HG03064 (cell line): ENCODE results near the gene PLEKHG2.
A peak's percentile ranks its signal among the peaks of the same experiment; 100 is the strongest.

Experiments
- ATAC-seq: cut with Tn5 transposase; IDR thresholded peaks from one replicate; pipeline ENCODE4 v1.9.1; 2021; ENCODE audit warnings: low read depth; ENCODE audit not compliant: unreplicated experiment

Gene PLEKHG2

GRCh38 chr19:39417463-39418181 is 5.2 kb downstream of the PLEKHG2 start:
- ATAC-seq = no peak

GRCh38 chr19:39419003-39419402 is 6.5 kb downstream of the PLEKHG2 start:
- no peak for ATAC-seq

- no peak for ATAC-seq
Observed at GRCh38 chr19:39420769-39421168, 8.3 kb downstream of the PLEKHG2 start.

GRCh38 chr19:39422020-39422419 is 9.6 kb downstream of the PLEKHG2 start:
- ATAC-seq = no peak

- no peak for ATAC-seq
Observed at GRCh38 chr19:39423258-39424086, 11.0 kb downstream of the PLEKHG2 start.

GRCh38 chr19:39424934-39425333 is 12.5 kb downstream of the PLEKHG2 start:
- no peak for ATAC-seq

GRCh38 chr19:39425744-39426143 is 13.3 kb downstream of the PLEKHG2 start:
- ATAC-seq = no peak

GRCh38 chr19:39426170-39426569 is 13.7 kb downstream of the PLEKHG2 start:
- no peak for ATAC-seq

- ATAC-seq = no peak
Observed at GRCh38 chr19:39427707-39428106, 15.2 kb downstream of the PLEKHG2 start.

- no peak for ATAC-seq
Observed at GRCh38 chr19:39428283-39429112, 16.0 kb downstream of the PLEKHG2 start.

GRCh38 chr19:39430675-39431593 is 18.5 kb downstream of the PLEKHG2 start:
- ATAC-seq = no peak

- ATAC-seq = no peak
Observed at GRCh38 chr19:39432677-39433025, 20.2 kb downstream of the PLEKHG2 start.

GRCh38 chr19:39433480-39434079 is 21.1 kb downstream of the PLEKHG2 start:
- ATAC-seq = no peak

- no peak for ATAC-seq
Observed at GRCh38 chr19:39434123-39435076, 21.9 kb downstream of the PLEKHG2 start.

- peak; percentile 64 for ATAC-seq
Observed at GRCh38 chr19:39435499-39436349, 23.3 kb downstream of the PLEKHG2 start, which contains the start of gene RPS16. RPS16 (minus strand) TSS chr19:39435949; CDS start chr19:39435895, 54 bp downstream.

- no peak for ATAC-seq
Observed at GRCh38 chr19:39436350-39436716, 23.9 kb downstream of the PLEKHG2 start.

GRCh38 chr19:39438270-39438934 is 25.9 kb downstream of the PLEKHG2 start:
- no peak for ATAC-seq
